Left kidney (tissue), 2 donors: ENCODE results near the gene EEF1AKMT1. TPM values are rescaled to one million over a fixed set of nuclear protein-coding genes. Genes with fewer than 3 reads are reported as not detected.
A peak's percentile ranks its signal among the peaks of the same experiment; 100 is the strongest.

Experiments
- DNase-seq: peaks from one replicate; pipeline ENCODE4 v3.0.0-alpha.2; 2013
- polyA plus RNA-seq: library from polyadenylated mRNA; unstranded; fragments of 120-200 nt; gene quantifications from one replicate; pipeline ENCODE4 v1.2.1, GENCODE V29; 2013; ENCODE audit not compliant: insufficient read length

The EEF1AKMT1 gene
- polyA plus RNA-seq, 1 donor = 16.3 TPM

GRCh38 chr13:20720499-20720898 is 53.3 kb downstream of the EEF1AKMT1 start:
- DNase-seq = no peak

- DNase-seq = no peak
Measured at GRCh38 chr13:20719783-20720182, 54.0 kb downstream of the EEF1AKMT1 start.

- no peak for DNase-seq
Measured at GRCh38 chr13:20718958-20719566, 54.7 kb downstream of the EEF1AKMT1 start.

GRCh38 chr13:20717581-20718542 is 55.9 kb downstream of the EEF1AKMT1 start:
- DNase-seq = no peak

- DNase-seq = no peak
Measured at GRCh38 chr13:20716951-20717350, 56.8 kb downstream of the EEF1AKMT1 start.

- no peak for DNase-seq
Measured at GRCh38 chr13:20715330-20715712, 58.4 kb downstream of the EEF1AKMT1 start.

GRCh38 chr13:20714563-20715329 is 59.0 kb downstream of the EEF1AKMT1 start:
- DNase-seq = no peak

GRCh38 chr13:20714161-20714560 is 59.6 kb downstream of the EEF1AKMT1 start:
- no peak for DNase-seq

GRCh38 chr13:20713751-20714150 is 60.0 kb downstream of the EEF1AKMT1 start:
- no peak for DNase-seq

GRCh38 chr13:20713014-20713376 is 60.8 kb downstream of the EEF1AKMT1 start:
- DNase-seq = no peak

- no peak for DNase-seq
Measured at GRCh38 chr13:20711301-20712044, 62.3 kb downstream of the EEF1AKMT1 start.

- no peak for DNase-seq
Measured at GRCh38 chr13:20709782-20710181, 64.0 kb downstream of the EEF1AKMT1 start.

- DNase-seq = no peak
Measured at GRCh38 chr13:20709369-20709768, 64.4 kb downstream of the EEF1AKMT1 start.

GRCh38 chr13:20708216-20708615 is 65.5 kb downstream of the EEF1AKMT1 start:
- no peak for DNase-seq

- DNase-seq = no peak
Measured at GRCh38 chr13:20706661-20707060, 67.1 kb downstream of the EEF1AKMT1 start.

- no peak for DNase-seq
Measured at GRCh38 chr13:20704459-20705069, 69.2 kb downstream of the EEF1AKMT1 start.

- peak; percentile 72 for DNase-seq
Measured at GRCh38 chr13:20703780-20704458, 69.8 kb downstream of the EEF1AKMT1 start.

- DNase-seq = peak; percentile 35
Measured at GRCh38 chr13:20702915-20703779, 70.6 kb downstream of the EEF1AKMT1 start, which contains the start of gene IL17D. Gene IL17D (plus strand): TSS chr13:20703699. CDS start chr13:20704002, 303 bp downstream.

GRCh38 chr13:20702530-20702914 is 71.2 kb downstream of the EEF1AKMT1 start:
- DNase-seq = no peak

- no peak for DNase-seq
Measured at GRCh38 chr13:20701461-20701860, 72.3 kb downstream of the EEF1AKMT1 start.
